Measurements from ENCODE around the gene TCAP. TPM values are rescaled to one million over a fixed set of nuclear protein-coding genes. Genes with fewer than 3 reads are reported as not detected.

Gene TCAP
- total RNA-seq, 1 donor from 2014 or later: 5.3 TPM

DNA sequence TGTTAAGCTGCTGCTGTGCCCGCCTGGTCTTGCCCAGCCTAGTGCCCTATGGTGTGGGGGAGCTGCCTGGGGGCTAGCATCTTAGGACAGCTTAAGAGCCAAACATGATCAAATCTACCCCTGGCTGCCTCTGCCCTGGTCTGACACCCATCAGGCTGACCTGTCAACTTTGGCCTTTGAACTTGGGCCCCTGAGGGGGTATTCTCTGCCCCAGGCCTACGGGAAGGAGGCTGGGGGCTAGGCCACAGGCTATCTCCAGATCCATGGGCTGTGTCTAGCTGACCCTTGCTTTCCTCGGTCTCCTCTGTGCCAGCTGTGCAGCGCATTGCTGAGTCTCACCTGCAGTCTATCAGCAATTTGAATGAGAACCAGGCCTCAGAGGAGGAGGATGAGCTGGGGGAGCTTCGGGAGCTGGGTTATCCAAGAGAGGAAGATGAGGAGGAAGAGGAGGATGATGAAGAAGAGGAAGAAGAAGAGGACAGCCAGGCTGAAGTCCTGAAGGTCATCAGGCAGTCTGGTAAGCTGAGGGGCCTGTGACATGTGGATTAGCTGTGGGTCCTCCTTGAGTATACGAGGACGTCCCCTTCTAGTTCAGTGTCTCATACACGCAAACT is 31.5 kb upstream of the TCAP start:
- DNase-seq: no peak
- Histone ChIP-seq H3K4me3 (no peak overlapping the region), H3K27me3 (peaks cover 6% of the 10 kb centered on the region), H3K27ac (no peak overlapping the region), H3K9me3 (no peaks in the 10 kb centered on the region), H3K4me1 (peaks cover 19% of the 10 kb centered on the region), H3K36me3 (no peaks in the 10 kb centered on the region)
- no peak for TF ChIP-seq CTCF (IDR thresholded peaks at IDR 0.05)
- no peak for ATAC-seq
- intact Hi-C loops (cut with DNase I): no loop called here

DNA sequence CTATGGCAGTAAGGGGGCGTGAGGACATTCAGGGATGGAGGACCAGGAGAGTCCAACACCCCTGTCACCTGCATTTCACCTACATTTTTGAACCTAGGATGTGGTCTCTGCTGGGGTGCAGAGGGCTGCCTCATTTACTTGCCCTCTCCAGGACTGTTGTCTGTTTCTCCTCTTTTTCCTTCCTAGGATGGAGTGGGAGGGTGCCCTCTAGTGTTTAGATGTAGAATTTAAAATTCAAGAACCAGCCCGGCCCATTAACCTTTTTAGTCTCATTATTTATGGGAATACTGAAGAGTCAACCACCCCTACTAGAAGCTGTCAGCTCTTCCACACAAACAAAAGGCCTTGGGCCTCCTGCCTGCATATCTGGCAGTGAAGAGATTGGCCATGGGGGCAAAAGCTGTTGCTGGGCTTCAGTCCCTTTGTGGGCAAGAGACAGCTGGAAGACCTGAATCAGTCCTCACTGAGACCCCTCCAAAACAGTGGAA is 30.7 kb upstream of the TCAP start:
- no peak for DNase-seq
- ATAC-seq: no peak
- no peak overlapping the region for H3K4me3 ChIP-seq
- TF ChIP-seq CTCF (IDR thresholded peaks at IDR 0.05): peak; percentile 77
- H3K9me3 ChIP-seq: no peaks in the 10 kb centered on the region
- H3K4me1 ChIP-seq: peaks cover 27% of the 10 kb centered on the region
- no peak overlapping the region for H3K27ac ChIP-seq
- no peaks in the 10 kb centered on the region for H3K36me3 ChIP-seq
- intact Hi-C loops (cut with DNase I): no loop called here
- H3K27me3 ChIP-seq: peaks cover 5% of the 10 kb centered on the region

DNA sequence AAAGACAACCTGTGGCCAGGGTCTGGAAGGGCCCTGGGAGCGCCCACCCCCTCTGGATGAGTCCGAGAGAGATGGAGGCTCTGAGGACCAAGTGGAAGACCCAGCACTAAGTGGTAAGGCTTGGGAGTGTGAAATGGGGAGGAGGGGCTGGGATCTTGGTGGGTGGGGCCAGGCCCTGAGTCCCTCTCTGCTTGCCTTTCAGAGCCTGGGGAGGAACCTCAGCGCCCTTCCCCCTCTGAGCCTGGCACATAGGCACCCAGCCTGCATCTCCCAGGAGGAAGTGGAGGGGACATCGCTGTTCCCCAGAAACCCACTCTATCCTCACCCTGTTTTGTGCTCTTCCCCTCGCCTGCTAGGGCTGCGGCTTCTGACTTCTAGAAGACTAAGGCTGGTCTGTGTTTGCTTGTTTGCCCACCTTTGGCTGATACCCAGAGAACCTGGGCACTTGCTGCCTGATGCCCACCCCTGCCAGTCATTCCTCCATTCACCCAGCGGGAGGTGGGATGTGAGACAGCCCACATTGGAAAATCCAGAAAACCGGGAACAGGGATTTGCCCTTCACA is 29.5 kb upstream of the TCAP start:
- Histone ChIP-seq H3K36me3 (no peaks in the 10 kb centered on the region), H3K9me3 (no peaks in the 10 kb centered on the region), H3K4me3 (no peak overlapping the region), H3K27ac (peak overlapping the region; percentile 83), H3K27me3 (no peaks in the 10 kb centered on the region), H3K4me1 (peaks cover 39% of the 10 kb centered on the region)
- no peak for DNase-seq
- intact Hi-C loops (cut with DNase I): no loop called here
- TF ChIP-seq CTCF (IDR thresholded peaks at IDR 0.05): no peak
- no peak for ATAC-seq

DNA sequence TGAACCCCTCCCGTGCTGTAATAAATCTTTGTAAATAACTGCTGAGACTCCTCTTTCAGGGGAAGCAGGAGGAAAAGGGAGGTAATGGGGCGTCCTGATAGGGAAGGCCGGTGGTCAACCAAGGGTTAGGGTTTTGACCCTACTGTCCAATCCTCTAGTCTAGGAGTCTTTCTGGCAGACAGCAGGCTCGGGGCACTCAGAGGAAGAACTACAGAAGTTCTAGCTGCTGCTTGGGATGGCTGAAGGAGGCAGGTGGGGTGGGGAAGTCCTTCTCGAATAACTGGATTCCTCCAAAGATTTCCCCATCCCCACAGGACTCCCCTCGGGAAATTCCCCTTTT is 28.6 kb upstream of the TCAP start:
- no peaks in the 10 kb centered on the region for H3K27me3 ChIP-seq
- H3K4me3 ChIP-seq: peak overlapping the region; percentile 68
- no peak for TF ChIP-seq CTCF (IDR thresholded peaks at IDR 0.05)
- no peak for ATAC-seq
- H3K36me3 ChIP-seq: no peaks in the 10 kb centered on the region
- no peaks in the 10 kb centered on the region for H3K9me3 ChIP-seq
- no peak for DNase-seq
- intact Hi-C loops (cut with DNase I): no loop called here
- H3K4me1 ChIP-seq: peaks cover 48% of the 10 kb centered on the region
- peak overlapping the region; percentile 83 for H3K27ac ChIP-seq

- peak; percentile 12 for TF ChIP-seq CTCF (IDR thresholded peaks at IDR 0.05)
- Histone ChIP-seq H3K27me3 (no peaks in the 10 kb centered on the region), H3K27ac (peak within 1 kb of the TSS; percentile 83), H3K9me3 (no peaks in the 10 kb centered on the region), H3K4me3 (peak within 1 kb of the TSS; percentile 68), H3K36me3 (no peaks in the 10 kb centered on the region), H3K4me1 (peaks cover 54% of the 10 kb centered on the region)
- ATAC-seq (peak; percentile 92), DNase-seq (peak; percentile 97)
- intact Hi-C loops (cut with DNase I): no loop called here
Measured at GRCh38 chr17:39636927-39637736, 28.0 kb upstream of the TCAP start, which contains the start of gene STARD3. TSS of gene STARD3 (plus strand) at chr17:39637144. CDS start at chr17:39653532, 16,388 bp downstream.

Data from upper lobe of right lung (tissue), 1 donor.